ENCODE measurements around the gene TTC21A. TPM values are rescaled to one million over a fixed set of nuclear protein-coding genes. Genes with fewer than 3 reads are reported as not detected.

TTC21A gene
- total and polyA plus RNA-seq, 7 donors, result 0.52 to 1.2 (median 0.92) TPM

GRCh38 chr3:39127908-39128304 lies 20.4 kb downstream of the TTC21A start:
- no peak overlapping the region for H3K27ac ChIP-seq
- WGBS, 3 donors, result 19 to 38% (median 33%) methylated on average over 1 of the region's 1 CpG
- H3K27me3 ChIP-seq (ENCODE audit: insufficient read depth in 3 of 3, low read length in 2 of 3), result no peaks in the 10 kb centered on the region
- H3K36me3 ChIP-seq (ENCODE audit: insufficient read depth in 1 of 2, low read depth in 1 of 2), result no peaks in the 10 kb centered on the region
- no peaks in the 10 kb centered on the region for H3K9me3 ChIP-seq
- H3K4me3 ChIP-seq, result no peak overlapping the region
- no peak for ATAC-seq
- H3K4me1 ChIP-seq, result peaks cover 5% of the 10 kb centered on the region
- no peak for DNase-seq
- TF ChIP-seq CTCF (IDR thresholded peaks at IDR 0.05), result no peak
- intact Hi-C loops (cut with DNase I), result loop anchor here (5.0 kb wide), 2 partner anchors 79 to 159 kb away; no protein-coding TSS in a partner anchor

GRCh38 chr3:39128951-39129350 lies 21.5 kb downstream of the TTC21A start:
- Histone ChIP-seq H3K9me3 (no peaks in the 10 kb centered on the region), H3K27ac (no peak overlapping the region), H3K27me3 (ENCODE audit: insufficient read depth in 3 of 3, low read length in 2 of 3) (no peaks in the 10 kb centered on the region), H3K4me3 (no peak overlapping the region), H3K36me3 (ENCODE audit: insufficient read depth in 1 of 2, low read depth in 1 of 2) (no peaks in the 10 kb centered on the region), H3K4me1 (peaks cover 5% of the 10 kb centered on the region)
- no peak for TF ChIP-seq CTCF (IDR thresholded peaks at IDR 0.05)
- 95 to 98% (median 96%) methylated on average over 7 of the region's 7 CpGs for WGBS, 3 donors
- no peak for ATAC-seq
- intact Hi-C loops (cut with DNase I), result loop anchor here (5.0 kb wide), 2 partner anchors 78 to 158 kb away; no protein-coding TSS in a partner anchor
- DNase-seq, result no peak

- TF ChIP-seq CTCF (IDR thresholded peaks at IDR 0.05), result no peak
- no peak overlapping the region for H3K4me3 ChIP-seq
- DNase-seq, result no peak
- peaks cover 5% of the 10 kb centered on the region for H3K4me1 ChIP-seq
- ATAC-seq, result no peak
- H3K9me3 ChIP-seq, result no peaks in the 10 kb centered on the region
- H3K27ac ChIP-seq, result no peak overlapping the region
- H3K27me3 ChIP-seq (ENCODE audit: insufficient read depth in 3 of 3, low read length in 2 of 3), result no peaks in the 10 kb centered on the region
- H3K36me3 ChIP-seq (ENCODE audit: insufficient read depth in 1 of 2, low read depth in 1 of 2), result no peaks in the 10 kb centered on the region
- intact Hi-C loops (cut with DNase I), result no loop called here
- WGBS, 3 donors, result 94 to 95% (median 94%) methylated on average over 6 of the region's 6 CpGs
Observed at GRCh38 chr3:39130026-39130425, 22.5 kb downstream of the TTC21A start.

GRCh38 chr3:39130693-39131265 lies 23.3 kb downstream of the TTC21A start:
- intact Hi-C loops (cut with DNase I), result no loop called here
- ATAC-seq (no peak), DNase-seq (no peak)
- peaks cover 5% of the 10 kb centered on the region for H3K4me1 ChIP-seq
- no peak for TF ChIP-seq CTCF (IDR thresholded peaks at IDR 0.05)
- no peak overlapping the region for H3K4me3 ChIP-seq
- H3K9me3 ChIP-seq, result no peaks in the 10 kb centered on the region
- no peaks in the 10 kb centered on the region for H3K27me3 ChIP-seq (ENCODE audit: insufficient read depth in 3 of 3, low read length in 2 of 3)
- 74 to 81% (median 80%) methylated on average over 3 of the region's 3 CpGs for WGBS, 3 donors
- no peak overlapping the region for H3K27ac ChIP-seq
- no peaks in the 10 kb centered on the region for H3K36me3 ChIP-seq (ENCODE audit: insufficient read depth in 1 of 2, low read depth in 1 of 2)

Data from psoas muscle (tissue), 8 donors.